Right lung (tissue), 5 donors: ENCODE measurements around the gene C10orf95. TPM values are rescaled to one million over a fixed set of nuclear protein-coding genes. Genes with fewer than 3 reads are reported as not detected.
A peak's percentile ranks its signal among the peaks of the same experiment; 100 is the strongest.

ENCODE experiments used
- DNase-seq, 2 donors: peaks; one replicate each; pipeline ENCODE4 v3.0.0-alpha.2; 2013
- polyA plus RNA-seq, 5 donors: library from polyadenylated mRNA; unstranded; fragments of 120-200 nt; gene quantifications; one replicate each; pipeline versions ENCODE4 v1.2.1 to v1.2.3, GENCODE V29; 2013; ENCODE audit warnings: inconsistent platforms in 1 of 5, low replicate concordance in 1 of 5; ENCODE audit not compliant: insufficient read length in 5 of 5, insufficient read depth in 1 of 5

Gene C10orf95
- polyA plus RNA-seq, 5 donors, result 0.78 to 2.8 (median 1.6) TPM

- no peak for DNase-seq
Measured at GRCh38 chr10:102435529-102436233, 15.7 kb downstream of the C10orf95 start.

- DNase-seq, result no peak
Measured at GRCh38 chr10:102435133-102435497, 16.2 kb downstream of the C10orf95 start.

- DNase-seq, result no peak
Measured at GRCh38 chr10:102434394-102435132, 16.8 kb downstream of the C10orf95 start.

GRCh38 chr10:102433619-102434046 is 17.7 kb downstream of the C10orf95 start:
- no peak for DNase-seq

- DNase-seq, result peak; percentile 97 to 98
Measured at GRCh38 chr10:102432162-102432950, 19.0 kb downstream of the C10orf95 start, which contains the start of gene CUEDC2. TSS of gene CUEDC2 (minus strand) at chr10:102432574. CDS start at chr10:102425188, 7,386 bp downstream.

GRCh38 chr10:102431452-102432124 is 19.8 kb downstream of the C10orf95 start:
- DNase-seq, result no peak

GRCh38 chr10:102429468-102429867 is 21.9 kb downstream of the C10orf95 start:
- DNase-seq, result no peak

- DNase-seq, result no peak
Measured at GRCh38 chr10:102426803-102427287, 24.5 kb downstream of the C10orf95 start.

GRCh38 chr10:102425444-102425843 is 25.9 kb downstream of the C10orf95 start:
- no peak for DNase-seq

- DNase-seq, result no peak
Measured at GRCh38 chr10:102424916-102425315, 26.4 kb downstream of the C10orf95 start.

GRCh38 chr10:102424145-102424544 is 27.2 kb downstream of the C10orf95 start:
- no peak for DNase-seq

GRCh38 chr10:102423372-102423968 is 27.9 kb downstream of the C10orf95 start:
- no peak for DNase-seq

GRCh38 chr10:102422545-102423129 is 28.7 kb downstream of the C10orf95 start:
- no peak for DNase-seq

GRCh38 chr10:102421757-102422512 is 29.4 kb downstream of the C10orf95 start:
- DNase-seq, result no peak

- DNase-seq, result no peak
Measured at GRCh38 chr10:102421507-102421756, 29.9 kb downstream of the C10orf95 start.

- DNase-seq, result peak; percentile 97
Measured at GRCh38 chr10:102420714-102421506, 30.4 kb downstream of the C10orf95 start, which contains the start of gene FBXL15. TSS of gene FBXL15 (plus strand) at chr10:102420836. CDS start at chr10:102421130, 294 bp downstream.

- DNase-seq, result no peak
Measured at GRCh38 chr10:102420181-102420713, 31.1 kb downstream of the C10orf95 start.

GRCh38 chr10:102419269-102420180 is 31.8 kb downstream of the C10orf95 start:
- no peak for DNase-seq
